Neural progenitor cell (in vitro differentiated cells): Measurements from ENCODE around the gene FSTL4. TPM values are rescaled to one million over a fixed set of nuclear protein-coding genes. Genes with fewer than 3 reads are reported as not detected.

ENCODE experiments used
- DNase-seq: peaks from one replicate; pipeline ENCODE4 v3.0.0-alpha.2; 2016; ENCODE audit warnings: low spot score
- H2AFZ ChIP-seq: fragments of 200-600 bp; sonication (generic); replicated peaks from 2 replicates; pipeline ENCODE4 v1.6.1; 2016; ENCODE audit warnings: antibody characterized with exemption
- H3F3A ChIP-seq: fragments of 200-600 bp; sonication (generic); 2 replicates; pipeline ENCODE4 v1.6.1; 2016; ENCODE audit warnings: antibody characterized with exemption, low read depth
- H3K27ac ChIP-seq: fragments of 200-600 bp; sonication (generic); 2 replicates; pipeline ENCODE4 v1.5.1; 2016; ENCODE audit warnings: mild to moderate bottlenecking
- H3K27me3 ChIP-seq: fragments of 200-600 bp; sonication (generic); 2 replicates; pipeline ENCODE4 v1.6.1; 2016; ENCODE audit warnings: mild to moderate bottlenecking, moderate library complexity
- H3K36me3 ChIP-seq: fragments of 200-600 bp; sonication (generic); 2 replicates; pipeline ENCODE4 v1.5.1; 2016
- H3K4me1 ChIP-seq: fragments of 200-600 bp; sonication (generic); 2 replicates; pipeline ENCODE4 v1.6.1; 2016; ENCODE audit warnings: mixed run types
- H3K4me2 ChIP-seq: fragments of 200-600 bp; sonication (generic); 2 replicates; pipeline ENCODE4 v1.6.1; 2016
- H3K4me3 ChIP-seq: fragments of 200-600 bp; sonication (generic); 2 replicates; pipeline ENCODE4 v1.5.1; 2016
- H3K79me2 ChIP-seq: fragments of 200-600 bp; sonication (generic); 2 replicates; pipeline ENCODE4 v1.6.1; 2016; ENCODE audit warnings: low read depth
- H3K9ac ChIP-seq: fragments of 200-600 bp; sonication (generic); 2 replicates; pipeline ENCODE4 v1.6.1; 2016
- H3K9me3 ChIP-seq: fragments of 200-600 bp; sonication (generic); 2 replicates; pipeline ENCODE4 v1.5.1; 2016; ENCODE audit warnings: low read depth
- H4K20me1 ChIP-seq: fragments of 200-600 bp; sonication (generic); 2 replicates; pipeline ENCODE4 v1.6.1; 2016; ENCODE audit warnings: low read depth
- H3K27ac Mint-ChIP-seq: 3 replicates; pipeline ENCODE4 v1.8.0; 2021; ENCODE audit warnings: mixed read lengths
- H3K27me3 Mint-ChIP-seq: 2 replicates; pipeline ENCODE4 v1.8.0; 2022; ENCODE audit warnings: low read depth, mild to moderate bottlenecking, inconsistent platforms, moderate library complexity, mixed read lengths; ENCODE audit not compliant: insufficient read depth
- H3K36me3 Mint-ChIP-seq: 3 replicates; pipeline ENCODE4 v1.8.0; 2021; ENCODE audit warnings: mixed read lengths
- H3K4me1 Mint-ChIP-seq: 3 replicates; pipeline ENCODE4 v1.8.0; 2021; ENCODE audit warnings: mixed read lengths
- H3K4me3 Mint-ChIP-seq: 3 replicates; pipeline ENCODE4 v1.8.0; 2021; ENCODE audit warnings: mild to moderate bottlenecking, moderate library complexity, mixed read lengths
- H3K9me3 Mint-ChIP-seq: 3 replicates; pipeline ENCODE4 v1.8.0; 2020; ENCODE audit warnings: mixed read lengths
- CTCF ChIP-seq: fragments of 200-600 bp; sonication (generic); IDR thresholded peaks from 2 replicates; pipeline ENCODE4 v1.5.1; 2017; ENCODE audit warnings: antibody characterized with exemption, mild to moderate bottlenecking
- EZH2 ChIP-seq: fragments of 200-600 bp; sonication (generic); IDR thresholded peaks from 2 replicates; pipeline ENCODE4 v1.6.1; 2017; ENCODE audit warnings: antibody characterized with exemption, mild to moderate bottlenecking, moderate library complexity
- EZH2phosphoT487 ChIP-seq: fragments of 200-600 bp; sonication (generic); IDR thresholded peaks from 2 replicates; pipeline ENCODE4 v1.6.1; 2017; ENCODE audit warnings: antibody characterized with exemption
- total RNA-seq: library from RNA; depleted of rRNA; stranded (reverse); fragments of >200 nt; gene quantifications from 2 replicates; pipeline ENCODE4 v1.2.3, GENCODE V29; 2015; ENCODE audit warnings: low replicate concordance

Gene FSTL4
- total RNA-seq, 1 donor from 2014 or later = 0.95 TPM

- no peak overlapping the region for H3K4me2 ChIP-seq
- H3K9ac ChIP-seq = no peak overlapping the region
- no peaks in the 10 kb centered on the region for H3K27me3 ChIP-seq
- Mint-ChIP-seq H3K4me3 (no peak overlapping the region), H3K27ac (no peak overlapping the region), H3K9me3 (no peaks in the 10 kb centered on the region), H3K36me3 (no peaks in the 10 kb centered on the region), H3K27me3 (peaks cover 3% of the 10 kb centered on the region), H3K4me1 (peaks cover 38% of the 10 kb centered on the region)
- TF ChIP-seq EZH2phosphoT487 (no peak), CTCF (no peak), EZH2 (no peak)
- no peaks in the 10 kb centered on the region for H3K79me2 ChIP-seq
- H3K27ac ChIP-seq = no peak overlapping the region
- H4K20me1 ChIP-seq = no peaks in the 10 kb centered on the region
- H3K36me3 ChIP-seq = no peaks in the 10 kb centered on the region
- no peaks in the 10 kb centered on the region for H3K9me3 ChIP-seq
- no peak overlapping the region for H3K4me3 ChIP-seq
- DNase-seq = no peak
- no peak overlapping the region for H2AFZ ChIP-seq
- H3F3A ChIP-seq = no peaks in the 10 kb centered on the region
- H3K4me1 ChIP-seq = no peaks in the 10 kb centered on the region
These were observed 273.6 kb downstream of the FSTL4 start for GRCh38 chr5:133338504-133339355.

- no peak overlapping the region for H3K27ac ChIP-seq
- H3K36me3 ChIP-seq = no peaks in the 10 kb centered on the region
- no peak for TF ChIP-seq EZH2
- no peak for TF ChIP-seq CTCF
- no peak for TF ChIP-seq EZH2phosphoT487
- no peaks in the 10 kb centered on the region for H3K9me3 ChIP-seq
- peaks cover 41% of the 10 kb centered on the region for H3K4me1 Mint-ChIP-seq
- H3K9me3 Mint-ChIP-seq = no peaks in the 10 kb centered on the region
- peak overlapping the region; percentile 54 for H3K27ac Mint-ChIP-seq
- no peaks in the 10 kb centered on the region for H4K20me1 ChIP-seq
- H3K27me3 ChIP-seq = no peaks in the 10 kb centered on the region
- H3K4me1 ChIP-seq = peaks cover 5% of the 10 kb centered on the region
- no peak overlapping the region for H3K4me3 ChIP-seq
- no peak overlapping the region for H3K9ac ChIP-seq
- H3K4me2 ChIP-seq = no peak overlapping the region
- DNase-seq = no peak
- no peak overlapping the region for H2AFZ ChIP-seq
- H3K27me3 Mint-ChIP-seq = peaks cover 3% of the 10 kb centered on the region
- H3K4me3 Mint-ChIP-seq = no peak overlapping the region
- no peaks in the 10 kb centered on the region for H3K79me2 ChIP-seq
- no peaks in the 10 kb centered on the region for H3K36me3 Mint-ChIP-seq
- H3F3A ChIP-seq = no peaks in the 10 kb centered on the region
These were observed 274.4 kb downstream of the FSTL4 start for GRCh38 chr5:133337795-133338445.

GRCh38 chr5:133336969-133337410 is 275.4 kb downstream of the FSTL4 start:
- H3K36me3 ChIP-seq = no peaks in the 10 kb centered on the region
- DNase-seq = no peak
- Mint-ChIP-seq H3K4me1 (peaks cover 36% of the 10 kb centered on the region), H3K4me3 (no peak overlapping the region), H3K27me3 (peaks cover 3% of the 10 kb centered on the region), H3K9me3 (no peaks in the 10 kb centered on the region), H3K27ac (no peak overlapping the region), H3K36me3 (no peaks in the 10 kb centered on the region)
- H4K20me1 ChIP-seq = no peaks in the 10 kb centered on the region
- TF ChIP-seq CTCF = no peak
- no peak for TF ChIP-seq EZH2phosphoT487
- no peak for TF ChIP-seq EZH2
- no peak overlapping the region for H2AFZ ChIP-seq
- H3K27ac ChIP-seq = no peak overlapping the region
- H3K4me3 ChIP-seq = no peak overlapping the region
- no peaks in the 10 kb centered on the region for H3K27me3 ChIP-seq
- no peak overlapping the region for H3K4me2 ChIP-seq
- no peaks in the 10 kb centered on the region for H3K9me3 ChIP-seq
- peaks cover 5% of the 10 kb centered on the region for H3K4me1 ChIP-seq
- no peaks in the 10 kb centered on the region for H3K79me2 ChIP-seq
- no peak overlapping the region for H3K9ac ChIP-seq
- H3F3A ChIP-seq = no peaks in the 10 kb centered on the region
